IgD-negative memory B cell (primary cell): ENCODE measurements around the gene DNAH3. TPM values are rescaled to one million over a fixed set of nuclear protein-coding genes. Genes with fewer than 3 reads are reported as not detected.
A peak's percentile ranks its signal among the peaks of the same experiment; 100 is the strongest.

Experiments used
- H3K27ac Mint-ChIP-seq, 3 donors: one replicate each; pipeline ENCODE4 v1.8.0; 2020 to 2022; ENCODE audit warnings: mild to moderate bottlenecking in 3 of 3, mixed read lengths in 3 of 3, moderate library complexity in 1 of 3
- H3K27me3 Mint-ChIP-seq: one replicate; pipeline ENCODE4 v1.8.0; 2021; ENCODE audit warnings: mixed read lengths
- H3K36me3 Mint-ChIP-seq: one replicate; pipeline ENCODE4 v1.8.0; 2020; ENCODE audit warnings: mild to moderate bottlenecking, mixed read lengths
- H3K4me1 Mint-ChIP-seq, 3 donors: one replicate each; pipeline ENCODE4 v1.8.0; 2020 to 2022; ENCODE audit warnings: mixed read lengths in 3 of 3, mild to moderate bottlenecking in 1 of 3
- H3K4me3 Mint-ChIP-seq, 4 donors: one replicate each; pipeline ENCODE4 v1.8.0; 2020 to 2022; ENCODE audit warnings: mild to moderate bottlenecking in 4 of 4, mixed read lengths in 4 of 4, moderate library complexity in 3 of 4
- H3K9me3 Mint-ChIP-seq, 3 donors: one replicate each; pipeline ENCODE4 v1.8.0; 2020 to 2021; ENCODE audit warnings: mixed read lengths in 3 of 3, mild to moderate bottlenecking in 1 of 3
- polyA plus RNA-seq: library from polyadenylated mRNA; unstranded; fragments of 300-500 nt; fragmentation: Illumina TruSeq; gene quantifications from one replicate; pipeline ENCODE4 v1.2.3, GENCODE V29; 2021

DNAH3 gene
- polyA plus RNA-seq, 1 donor from 2014 or later, result not detected

DNA sequence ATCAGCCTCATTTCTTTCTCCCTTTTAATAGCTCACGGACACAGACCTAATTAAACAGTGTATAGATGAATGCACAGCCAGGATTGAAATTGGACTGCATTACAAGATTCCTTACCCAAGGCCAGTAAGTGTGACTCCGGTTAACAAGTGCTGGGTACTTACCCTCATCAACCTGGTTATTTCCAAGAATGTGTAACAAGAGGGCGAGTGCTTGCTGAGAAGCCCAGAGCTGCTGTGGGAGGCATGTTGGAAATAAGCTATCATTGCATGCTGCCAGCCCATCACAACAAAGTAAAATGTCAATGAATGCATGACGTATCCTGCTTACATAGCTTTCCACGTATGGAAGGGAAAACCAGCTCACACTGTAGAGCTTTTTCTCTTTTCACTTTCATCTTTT lies 230.6 kb downstream of the DNAH3 start:
- H3K9me3 Mint-ChIP-seq, result no peaks in the 10 kb centered on the region
- no peak overlapping the region for H3K27ac Mint-ChIP-seq
- peaks cover 7 to 19% (median 11%) of the 10 kb centered on the region in 3 donors for H3K4me1 Mint-ChIP-seq
- peaks cover 11% of the 10 kb centered on the region for H3K36me3 Mint-ChIP-seq
- H3K4me3 Mint-ChIP-seq, result no peak overlapping the region
- H3K27me3 Mint-ChIP-seq, result no peaks in the 10 kb centered on the region

GRCh38 chr16:20918486-20919239 lies 232.0 kb downstream of the DNAH3 start:
- Mint-ChIP-seq H3K27me3 (no peaks in the 10 kb centered on the region), H3K27ac (no peak overlapping the region), H3K36me3 (peaks cover 11% of the 10 kb centered on the region), H3K4me3 (no peak overlapping the region), H3K4me1 (peaks cover 7 to 18% (median 11%) of the 10 kb centered on the region in 3 donors), H3K9me3 (no peaks in the 10 kb centered on the region)

DNA sequence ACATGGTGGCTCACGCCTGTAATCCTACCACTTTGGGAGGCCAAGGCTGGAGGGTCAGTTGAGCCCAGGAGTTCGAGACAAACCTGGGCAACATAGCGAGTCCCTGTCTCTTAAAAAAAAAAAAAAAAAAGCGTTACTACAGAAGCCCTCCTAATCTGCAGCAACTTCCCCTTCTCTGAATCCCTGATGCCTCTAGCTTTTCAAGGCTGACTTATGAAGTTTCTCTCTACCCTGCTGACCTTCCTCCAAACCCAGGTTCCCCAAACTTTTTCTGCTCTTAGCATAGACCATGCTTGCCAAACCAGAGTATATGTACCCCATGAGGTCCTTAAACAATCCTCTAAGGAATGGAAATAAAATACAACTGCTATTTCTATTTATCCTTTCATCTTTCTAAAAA lies 233.7 kb downstream of the DNAH3 start:
- no peaks in the 10 kb centered on the region for H3K27me3 Mint-ChIP-seq
- peaks cover 7 to 14% (median 8%) of the 10 kb centered on the region in 3 donors for H3K4me1 Mint-ChIP-seq
- no peaks in the 10 kb centered on the region for H3K9me3 Mint-ChIP-seq
- peaks cover 7% of the 10 kb centered on the region for H3K36me3 Mint-ChIP-seq
- H3K27ac Mint-ChIP-seq, result no peak overlapping the region
- H3K4me3 Mint-ChIP-seq, result no peak overlapping the region

GRCh38 chr16:20916289-20916688 lies 234.4 kb downstream of the DNAH3 start:
- Mint-ChIP-seq H3K27me3 (no peaks in the 10 kb centered on the region), H3K4me1 (peaks cover 7 to 15% (median 8%) of the 10 kb centered on the region in 3 donors), H3K27ac (peak overlapping the region in 1 of 3 donors; percentile 26), H3K9me3 (no peaks in the 10 kb centered on the region), H3K36me3 (peaks cover 7% of the 10 kb centered on the region), H3K4me3 (no peak overlapping the region)

- H3K4me3 Mint-ChIP-seq, result no peak overlapping the region
- H3K4me1 Mint-ChIP-seq, result peaks cover 5 to 14% (median 8%) of the 10 kb centered on the region in 3 donors
- no peaks in the 10 kb centered on the region for H3K9me3 Mint-ChIP-seq
- no peaks in the 10 kb centered on the region for H3K27me3 Mint-ChIP-seq
- peak overlapping the region in 1 of 3 donors; percentile 22 for H3K27ac Mint-ChIP-seq
- H3K36me3 Mint-ChIP-seq, result peaks cover 2% of the 10 kb centered on the region
Measured at GRCh38 chr16:20911361-20911760, 239.3 kb downstream of the DNAH3 start.

GRCh38 chr16:20910781-20911321 lies 239.8 kb downstream of the DNAH3 start:
- Mint-ChIP-seq H3K27me3 (no peaks in the 10 kb centered on the region), H3K4me3 (no peak overlapping the region), H3K36me3 (peaks cover 2% of the 10 kb centered on the region), H3K9me3 (no peaks in the 10 kb centered on the region), H3K27ac (peak overlapping the region in 1 of 3 donors; percentile 22), H3K4me1 (peaks cover 5 to 12% (median 8%) of the 10 kb centered on the region in 3 donors)

- H3K4me3 Mint-ChIP-seq, result peak overlapping the region in 1 of 4 donors; percentile 60
- no peaks in the 10 kb centered on the region for H3K36me3 Mint-ChIP-seq
- H3K27ac Mint-ChIP-seq, result no peak overlapping the region
- H3K27me3 Mint-ChIP-seq, result no peaks in the 10 kb centered on the region
- H3K4me1 Mint-ChIP-seq, result peaks cover 32 to 36% (median 36%) of the 10 kb centered on the region in 3 donors
- H3K9me3 Mint-ChIP-seq, result no peaks in the 10 kb centered on the region
Measured at GRCh38 chr16:20906341-20907255, 244.0 kb downstream of the DNAH3 start.

GRCh38 chr16:20905576-20905975 lies 245.1 kb downstream of the DNAH3 start:
- Mint-ChIP-seq H3K4me3 (peak overlapping the region in 1 of 4 donors; percentile 60), H3K27me3 (no peaks in the 10 kb centered on the region), H3K27ac (peak overlapping the region in 1 of 3 donors; percentile 96), H3K36me3 (no peaks in the 10 kb centered on the region), H3K4me1 (peaks cover 35 to 42% (median 38%) of the 10 kb centered on the region in 3 donors), H3K9me3 (no peaks in the 10 kb centered on the region)

- no peaks in the 10 kb centered on the region for H3K9me3 Mint-ChIP-seq
- no peaks in the 10 kb centered on the region for H3K27me3 Mint-ChIP-seq
- peak overlapping the region; percentile 91 to 96 (median 92) for H3K27ac Mint-ChIP-seq
- peaks cover 35 to 42% (median 38%) of the 10 kb centered on the region in 3 donors for H3K4me1 Mint-ChIP-seq
- no peaks in the 10 kb centered on the region for H3K36me3 Mint-ChIP-seq
- H3K4me3 Mint-ChIP-seq, result peak overlapping the region in 3 of 4 donors; percentile 41 to 92 (median 79)
Measured at GRCh38 chr16:20904507-20905081, 246.1 kb downstream of the DNAH3 start.

DNA sequence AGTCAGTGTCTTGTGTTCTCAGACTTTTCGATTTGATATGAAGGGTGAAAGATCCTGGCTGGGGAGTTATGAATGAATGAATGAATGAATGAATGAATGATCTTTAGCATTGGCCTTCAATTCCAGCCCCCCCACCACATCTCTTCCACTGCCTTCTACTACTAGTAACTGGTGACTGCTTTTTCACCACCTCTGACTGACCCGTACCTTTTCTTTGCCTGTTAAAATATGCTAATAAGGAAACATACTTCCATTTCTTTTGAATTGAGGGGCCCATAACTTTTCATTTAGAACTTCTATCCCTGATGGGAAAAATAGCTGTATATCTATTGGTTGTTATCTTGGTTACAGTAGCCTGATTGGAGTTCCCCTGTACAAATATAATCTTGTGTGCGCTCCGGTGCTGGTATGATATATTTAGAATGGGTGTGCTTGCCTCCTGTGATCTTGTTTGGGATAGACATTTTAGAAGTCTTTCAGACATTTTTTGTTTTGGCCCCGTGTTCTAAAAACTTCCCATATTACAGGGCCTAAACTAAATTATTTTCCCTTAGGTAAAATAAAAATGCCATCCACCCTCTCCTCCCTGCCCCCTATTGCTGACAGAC lies 246.6 kb downstream of the DNAH3 start:
- H3K27ac Mint-ChIP-seq, result peak overlapping the region; percentile 91 to 96 (median 92)
- H3K4me1 Mint-ChIP-seq, result peaks cover 38 to 47% (median 44%) of the 10 kb centered on the region in 3 donors
- H3K36me3 Mint-ChIP-seq, result no peaks in the 10 kb centered on the region
- no peaks in the 10 kb centered on the region for H3K27me3 Mint-ChIP-seq
- H3K4me3 Mint-ChIP-seq, result peak overlapping the region; percentile 27 to 92 (median 60)
- no peaks in the 10 kb centered on the region for H3K9me3 Mint-ChIP-seq

DNA sequence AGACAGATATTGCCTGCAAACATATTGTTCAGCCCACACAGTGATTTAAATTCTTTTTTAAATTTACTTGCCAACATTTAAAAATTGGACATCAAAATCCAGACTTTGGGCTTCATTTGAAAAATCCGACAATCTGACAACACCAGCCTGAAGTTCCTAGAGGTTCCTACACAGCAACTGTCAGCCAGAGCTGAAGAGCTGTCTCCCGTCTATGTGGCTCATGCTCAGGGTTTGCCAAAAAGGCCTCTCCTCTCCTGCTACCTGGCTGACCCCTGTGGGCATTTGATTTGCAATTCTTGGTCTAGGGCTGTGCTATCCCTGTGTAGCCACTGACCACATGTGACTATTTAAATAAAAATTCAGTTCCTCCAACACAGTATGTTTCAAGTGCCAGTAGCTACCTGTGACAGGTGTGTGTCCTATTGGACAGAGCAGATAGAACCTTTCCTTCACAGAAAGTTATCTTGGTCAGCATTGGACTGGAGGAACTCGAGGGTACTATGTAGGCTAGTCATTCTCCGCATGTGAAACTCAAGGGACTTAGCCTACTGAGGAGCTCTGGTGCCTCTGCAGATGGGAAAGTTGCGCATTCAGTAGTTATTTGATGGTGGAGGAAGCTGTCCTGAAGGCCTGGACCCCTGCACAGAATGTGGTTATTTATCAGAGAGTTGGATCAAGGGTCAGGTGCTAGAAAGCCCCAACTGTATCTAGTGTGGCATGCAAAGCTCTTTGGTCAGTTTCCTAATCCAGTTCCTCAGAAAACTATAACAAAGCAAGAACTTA lies 247.3 kb downstream of the DNAH3 start:
- H3K27me3 Mint-ChIP-seq, result no peaks in the 10 kb centered on the region
- H3K4me3 Mint-ChIP-seq, result peak overlapping the region in 3 of 4 donors; percentile 73 to 92 (median 79)
- H3K4me1 Mint-ChIP-seq, result peaks cover 41 to 48% (median 46%) of the 10 kb centered on the region in 3 donors
- H3K27ac Mint-ChIP-seq, result peak overlapping the region in 2 of 3 donors; percentile 52 to 96
- H3K36me3 Mint-ChIP-seq, result no peaks in the 10 kb centered on the region
- no peaks in the 10 kb centered on the region for H3K9me3 Mint-ChIP-seq

DNA sequence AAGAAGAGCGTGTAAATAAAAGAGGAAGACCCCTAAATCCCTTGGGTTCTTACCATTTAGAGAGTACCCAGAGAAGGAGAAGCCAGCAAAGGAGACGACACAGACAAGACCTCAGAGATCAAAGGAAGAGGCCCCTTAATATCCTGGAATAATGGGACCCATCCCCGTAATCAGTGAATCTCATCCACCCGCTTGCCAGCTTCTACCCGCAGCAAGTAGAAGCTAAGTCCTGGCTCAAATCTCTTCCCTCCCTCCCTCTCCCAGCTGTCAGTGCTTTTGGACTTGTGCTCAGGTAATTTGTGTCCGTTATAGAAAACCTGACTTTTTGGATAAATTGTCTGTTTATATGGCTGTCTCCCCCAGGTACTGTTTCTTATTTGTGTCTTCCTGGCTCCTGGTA lies 248.2 kb downstream of the DNAH3 start:
- Mint-ChIP-seq H3K4me3 (peak overlapping the region; percentile 49 to 97 (median 82)), H3K27ac (peak overlapping the region in 1 of 3 donors; percentile 96), H3K36me3 (no peaks in the 10 kb centered on the region), H3K4me1 (peaks cover 41 to 52% (median 44%) of the 10 kb centered on the region in 3 donors), H3K9me3 (no peaks in the 10 kb centered on the region), H3K27me3 (no peaks in the 10 kb centered on the region)

DNA sequence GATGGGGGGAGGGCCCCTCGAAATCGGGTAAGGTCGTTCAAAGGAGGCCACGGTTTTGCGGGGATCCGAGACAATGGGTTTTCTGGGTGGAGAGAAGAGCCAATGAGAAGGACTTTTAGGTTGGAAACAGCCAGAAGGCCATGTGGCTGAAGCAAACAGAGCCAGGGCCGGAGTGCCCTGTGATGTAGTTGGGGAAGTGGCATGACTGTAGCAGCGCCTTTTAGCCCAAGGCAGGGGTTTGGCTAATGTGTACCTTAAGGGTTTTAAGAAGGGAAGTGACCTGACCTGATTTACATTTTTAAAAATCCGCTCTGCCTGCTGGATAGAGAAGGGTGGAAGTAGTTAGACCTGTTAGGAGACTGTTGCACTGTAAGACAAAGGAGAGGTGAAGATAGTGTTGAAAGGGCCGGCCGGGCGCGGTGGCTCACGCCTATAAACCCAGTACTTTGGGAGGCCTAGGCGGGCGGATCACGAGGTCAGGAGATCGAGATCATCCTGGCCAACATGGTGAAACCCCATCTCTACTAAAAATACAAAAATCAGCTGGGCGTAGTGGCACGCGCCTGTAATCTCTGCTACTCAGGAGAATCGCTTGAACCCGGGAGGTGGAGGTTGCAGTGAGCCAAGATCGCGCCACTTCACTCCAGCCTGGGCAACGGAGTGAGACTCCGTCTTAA lies 249.1 kb downstream of the DNAH3 start:
- Mint-ChIP-seq H3K27me3 (no peaks in the 10 kb centered on the region), H3K4me1 (peaks cover 41 to 52% (median 44%) of the 10 kb centered on the region in 3 donors), H3K36me3 (no peaks in the 10 kb centered on the region), H3K9me3 (no peaks in the 10 kb centered on the region), H3K4me3 (peak overlapping the region; percentile 92 to 99 (median 96)), H3K27ac (peak overlapping the region; percentile 96 to 98 (median 98))
